ENCODE data around the gene MYPOP.

MYPOP gene

DNA sequence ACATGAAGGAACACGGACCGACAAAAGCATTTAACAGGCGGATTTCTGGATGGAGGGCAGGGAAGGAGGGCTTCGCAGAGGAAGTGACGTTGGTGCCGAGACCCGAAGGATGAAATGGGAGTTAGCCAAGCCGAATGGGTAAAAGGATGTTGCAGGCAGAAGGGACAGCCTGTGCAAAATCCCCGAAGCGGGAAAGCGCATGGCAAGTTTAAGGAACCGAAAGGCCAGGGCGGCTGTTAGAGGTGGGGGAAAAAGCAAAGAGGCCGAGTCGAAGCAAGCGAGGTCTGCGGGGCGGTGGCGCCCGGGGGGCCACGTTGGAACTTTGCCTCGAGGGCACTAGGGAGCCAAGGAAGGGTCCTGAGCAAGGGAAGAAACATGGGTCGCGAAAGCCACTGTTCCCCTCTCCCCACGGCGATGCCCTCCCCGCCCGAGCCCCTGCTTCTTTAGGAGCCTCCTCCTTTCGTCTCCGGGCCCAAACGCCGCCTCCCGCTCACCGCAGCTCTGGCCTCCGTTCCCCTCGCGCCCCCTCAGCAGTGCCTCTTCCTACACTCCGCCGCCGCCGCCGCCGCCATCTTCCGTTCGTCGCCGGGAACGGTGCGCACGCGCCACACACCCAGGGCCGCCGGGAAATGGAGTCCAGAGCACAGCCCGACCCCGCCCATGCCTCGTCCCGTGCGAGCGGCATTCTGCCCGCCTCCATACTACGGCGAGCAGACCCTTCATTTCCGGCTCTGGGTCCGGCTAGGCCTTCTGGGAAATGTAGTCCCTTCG, 39.7 kb downstream of the MYPOP start, which contains the start of gene SYMPK:
SYMPK (minus strand) TSS at position 584 of the 771 bp plus-strand sequence. CDS start 8,652 bp downstream, outside the sequence.
- peak; percentile 99 for DNase-seq

DNA sequence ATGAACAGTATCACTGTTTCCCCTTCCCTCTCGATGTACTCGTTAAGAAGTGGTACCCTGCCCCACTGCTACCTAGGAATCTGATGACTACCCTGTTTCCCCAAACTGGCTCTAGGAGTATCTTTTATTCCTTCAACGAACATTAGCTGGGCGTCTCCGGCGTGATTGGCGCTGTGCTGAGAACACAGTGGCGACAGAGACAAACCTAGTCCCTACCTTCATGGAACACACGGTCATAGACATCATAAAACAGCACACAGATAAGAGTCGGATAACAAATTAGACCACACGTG, 40.2 kb downstream of the MYPOP start:
- DNase-seq = no peak

DNA sequence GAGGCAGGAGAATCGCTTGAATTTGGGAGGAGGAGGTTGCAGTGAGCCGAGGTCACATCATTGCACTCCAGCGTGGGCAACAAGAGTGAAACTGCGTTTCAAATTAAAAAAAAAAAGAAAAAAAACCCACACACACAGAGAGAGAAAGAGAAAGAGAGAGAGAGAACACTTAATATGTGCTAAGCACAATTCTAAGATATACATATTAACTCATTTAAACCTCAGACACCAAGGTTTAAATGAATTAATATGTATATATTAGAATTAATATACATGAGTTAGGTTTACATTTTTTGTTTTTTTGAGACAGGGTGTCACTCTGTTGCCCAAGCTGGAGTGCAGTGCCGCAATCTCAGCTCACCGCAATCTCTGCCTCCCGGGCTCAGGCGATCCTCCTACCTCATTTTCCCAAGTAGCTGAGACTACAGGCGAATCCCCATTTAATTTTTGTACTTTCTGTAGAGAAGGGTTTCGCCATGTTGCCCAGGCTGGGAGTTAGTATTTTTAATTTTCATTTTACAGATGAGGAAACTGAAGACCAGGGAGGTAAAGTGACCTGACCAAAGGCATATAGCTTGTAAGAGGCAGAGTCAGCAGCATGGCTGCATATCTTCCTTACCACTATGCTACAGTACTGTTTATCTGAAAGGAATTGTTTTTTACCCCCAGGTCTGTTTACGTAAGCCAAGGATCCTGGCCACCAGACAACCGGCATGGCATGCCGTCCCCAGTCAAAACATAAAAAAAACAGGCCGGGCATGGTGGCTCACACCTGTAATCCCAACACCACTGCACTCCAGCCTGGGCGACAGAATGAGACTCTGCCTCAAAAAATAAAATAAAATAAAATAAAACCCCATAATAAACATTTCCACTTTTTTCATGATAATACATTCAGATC, 41.8 kb downstream of the MYPOP start:
- DNase-seq = no peak

DNA sequence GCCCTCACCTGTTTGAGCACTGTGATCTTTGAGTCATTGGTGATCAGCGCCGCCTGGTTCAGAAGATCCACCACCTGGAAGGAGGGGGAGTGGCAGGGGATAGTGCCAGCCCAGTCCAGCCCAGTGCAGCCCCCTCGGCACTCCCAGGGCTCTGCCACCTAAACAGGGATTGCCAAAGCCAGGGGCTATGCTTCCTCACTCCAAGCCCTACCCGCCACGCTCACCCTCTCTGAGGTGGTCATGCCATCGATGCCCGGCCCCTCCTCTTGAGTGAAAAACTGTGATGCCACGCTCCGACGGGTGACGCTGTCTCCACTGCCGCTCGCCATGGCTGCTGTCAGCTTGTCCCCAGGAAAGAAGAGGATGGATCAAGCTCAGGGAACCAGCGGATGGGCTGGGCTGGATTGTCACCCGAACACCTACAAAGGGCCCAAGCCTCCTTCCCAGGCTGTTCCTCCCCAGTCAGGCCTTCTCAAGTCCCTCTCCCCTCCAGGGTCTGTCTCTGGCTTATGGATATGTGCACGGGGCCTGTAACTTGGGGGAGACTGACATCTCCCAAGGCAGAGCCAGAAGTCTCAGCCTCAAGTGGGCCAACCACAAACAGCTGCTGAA, 48.1 kb downstream of the MYPOP start:
- no peak for DNase-seq

DNA sequence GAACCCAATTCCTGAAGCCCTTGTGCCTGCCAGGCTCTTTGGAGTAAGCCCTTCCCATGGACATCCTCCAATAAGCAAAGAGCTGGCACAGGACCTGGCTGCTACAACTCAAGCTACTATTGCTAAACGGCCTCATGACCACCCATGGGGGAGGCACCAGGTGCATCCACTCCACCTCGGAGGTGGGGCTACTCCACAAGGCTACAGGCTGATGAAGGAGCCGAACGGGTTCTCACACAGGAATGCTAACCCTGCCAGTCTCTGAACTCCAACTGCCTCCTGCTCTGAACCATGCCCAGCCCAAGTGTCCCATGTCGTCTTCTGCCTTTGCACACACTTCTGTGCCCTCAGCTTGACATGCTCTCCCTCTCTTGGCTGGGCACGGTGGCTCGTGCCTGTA, 49.4 kb downstream of the MYPOP start:
- DNase-seq = no peak

DNA sequence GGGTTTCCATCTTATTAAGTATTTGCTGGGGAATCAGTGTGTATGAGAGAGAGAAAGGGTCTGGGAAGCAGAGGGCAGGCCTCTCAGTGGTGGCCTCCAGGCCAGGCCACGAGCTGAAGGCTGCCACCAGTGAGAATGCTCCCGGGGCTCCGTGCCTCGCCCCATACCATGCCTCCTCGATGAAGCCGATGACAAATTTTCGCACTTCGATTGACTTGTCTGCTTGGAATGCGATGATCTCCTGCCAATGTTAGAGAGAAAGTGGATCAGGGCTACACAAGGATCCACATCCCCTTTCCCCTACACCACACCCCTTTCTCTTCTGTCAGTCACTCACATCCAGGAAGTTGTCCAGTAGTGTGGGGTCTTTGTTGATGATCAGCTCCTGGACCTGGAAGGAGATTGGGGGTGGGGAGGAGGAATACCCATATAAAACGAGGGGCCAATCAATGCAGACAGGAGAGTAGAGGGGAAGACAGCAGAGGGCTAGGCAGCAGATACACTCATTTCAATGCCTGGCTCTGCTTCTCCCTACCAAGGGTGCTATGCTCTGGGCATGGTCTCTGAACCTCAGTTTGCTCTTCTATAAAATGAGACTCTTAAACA, 50.2 kb downstream of the MYPOP start:
- no peak for DNase-seq

DNA sequence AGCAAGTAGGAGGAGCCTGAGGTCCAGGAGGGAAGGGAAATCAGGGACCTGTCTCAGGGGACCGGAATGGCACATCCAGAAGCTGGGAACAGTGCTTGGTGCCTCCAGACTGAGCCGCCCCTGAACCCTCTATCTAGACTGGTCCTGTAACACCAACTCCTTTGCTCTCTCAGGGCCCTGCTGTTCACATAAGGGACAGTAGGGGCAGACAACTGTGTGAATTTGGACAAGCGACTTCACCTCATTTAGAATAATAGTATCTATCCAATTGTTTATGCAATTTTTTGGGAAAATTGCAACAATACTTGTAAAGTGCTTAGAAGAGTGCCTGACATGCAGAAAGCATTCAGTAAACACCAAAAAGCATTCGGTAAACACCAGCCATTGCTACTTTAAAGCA, 53.5 kb downstream of the MYPOP start:
- DNase-seq = no peak

DNA sequence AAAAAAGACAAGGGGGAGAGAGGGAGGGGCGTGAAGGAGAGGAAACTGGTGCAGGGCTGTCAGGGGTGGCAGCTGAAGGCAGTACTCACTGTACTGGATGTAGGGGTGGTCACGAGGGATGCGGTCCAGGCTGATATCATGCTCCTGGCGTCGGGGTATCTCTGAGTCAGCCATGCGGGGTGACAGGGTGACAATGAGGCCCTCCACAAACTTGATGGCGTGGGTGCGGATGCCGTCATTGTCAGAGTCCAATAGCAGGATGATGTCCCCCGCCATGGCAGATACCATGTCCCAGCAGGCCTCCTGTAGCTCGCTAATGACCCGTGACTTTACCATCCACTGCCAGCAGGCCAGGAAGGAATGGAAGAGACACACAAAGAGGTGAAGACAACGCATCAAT, 54.8 kb downstream of the MYPOP start:
- DNase-seq = no peak

DNA sequence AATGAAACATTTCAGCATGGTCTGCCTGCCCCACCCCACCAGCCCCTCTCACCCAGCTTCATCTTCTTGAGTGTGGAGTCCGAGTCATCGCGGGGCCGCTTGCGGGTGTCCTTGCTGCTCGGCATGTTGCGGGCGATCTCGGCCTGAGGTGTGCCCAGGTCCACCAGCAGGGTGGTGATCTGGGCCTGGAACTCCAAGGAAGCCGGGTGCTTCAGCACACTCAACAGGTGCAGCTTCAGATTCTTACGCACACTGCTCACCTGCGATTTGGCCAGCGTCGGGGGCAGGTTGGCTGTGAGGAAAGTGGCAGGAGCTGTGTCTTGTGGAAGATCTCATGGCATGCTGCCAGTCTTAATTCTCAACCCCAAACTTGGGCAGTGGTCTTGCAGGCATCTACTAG, 60.2 kb downstream of the MYPOP start:
- no peak for DNase-seq
